HG02759 (cell line): Measurements from ENCODE around the gene RIMBP3C.
A peak's percentile ranks its signal among the peaks of the same experiment; 100 is the strongest.
"Not testable (repeated sequence)": the region's sequence is repeated elsewhere in the genome, so short reads cannot be mapped to it uniquely, and the experiment has no call there.

ENCODE experiments used
- ATAC-seq: cut with Tn5 transposase; IDR thresholded peaks from one replicate; pipeline ENCODE4 v1.9.1; 2021; ENCODE audit warnings: mild to moderate bottlenecking, moderate library complexity; ENCODE audit not compliant: unreplicated experiment

The RIMBP3C gene

GRCh38 chr22:21532863-21533648 lies 18.2 kb downstream of the RIMBP3C start:
- not testable (repeated sequence) for ATAC-seq

- ATAC-seq: not testable (repeated sequence)
Observed at GRCh38 chr22:21531525-21531924, 19.7 kb downstream of the RIMBP3C start.

GRCh38 chr22:21526705-21527500 lies 24.4 kb downstream of the RIMBP3C start:
- not testable (repeated sequence) for ATAC-seq

GRCh38 chr22:21516970-21517764 lies 34.1 kb downstream of the RIMBP3C start:
- ATAC-seq: peak; percentile 91

GRCh38 chr22:21516522-21516921 lies 34.7 kb downstream of the RIMBP3C start:
- ATAC-seq: not testable (repeated sequence)

GRCh38 chr22:21515234-21515633 lies 36.0 kb downstream of the RIMBP3C start:
- ATAC-seq: not testable (repeated sequence)

- not testable (repeated sequence) for ATAC-seq
Observed at GRCh38 chr22:21514117-21514516, 37.1 kb downstream of the RIMBP3C start.

- ATAC-seq: not testable (repeated sequence)
Observed at GRCh38 chr22:21512022-21512421, 39.2 kb downstream of the RIMBP3C start.

GRCh38 chr22:21510397-21510796 lies 40.9 kb downstream of the RIMBP3C start:
- not testable (repeated sequence) for ATAC-seq

GRCh38 chr22:21499623-21500506 lies 51.4 kb downstream of the RIMBP3C start:
- not testable (repeated sequence) for ATAC-seq

GRCh38 chr22:21498489-21498888 lies 52.8 kb downstream of the RIMBP3C start:
- not testable (repeated sequence) for ATAC-seq

GRCh38 chr22:21497984-21498383 lies 53.3 kb downstream of the RIMBP3C start:
- not testable (repeated sequence) for ATAC-seq
